ENCODE results near the gene NRG3.

Gene NRG3

GRCh38 chr10:82091413-82091812 lies 216.4 kb downstream of the NRG3 start:
- Mint-ChIP-seq H3K9me3 (no peaks in the 10 kb centered on the region), H3K27ac (no peak overlapping the region), H3K4me3 (no peak overlapping the region), H3K27me3 (ENCODE audit: low read depth) (no peaks in the 10 kb centered on the region), H3K4me1 (no peaks in the 10 kb centered on the region), H3K36me3 (ENCODE audit: low read depth) (no peaks in the 10 kb centered on the region)
- TF ChIP-seq, protein P1, sequence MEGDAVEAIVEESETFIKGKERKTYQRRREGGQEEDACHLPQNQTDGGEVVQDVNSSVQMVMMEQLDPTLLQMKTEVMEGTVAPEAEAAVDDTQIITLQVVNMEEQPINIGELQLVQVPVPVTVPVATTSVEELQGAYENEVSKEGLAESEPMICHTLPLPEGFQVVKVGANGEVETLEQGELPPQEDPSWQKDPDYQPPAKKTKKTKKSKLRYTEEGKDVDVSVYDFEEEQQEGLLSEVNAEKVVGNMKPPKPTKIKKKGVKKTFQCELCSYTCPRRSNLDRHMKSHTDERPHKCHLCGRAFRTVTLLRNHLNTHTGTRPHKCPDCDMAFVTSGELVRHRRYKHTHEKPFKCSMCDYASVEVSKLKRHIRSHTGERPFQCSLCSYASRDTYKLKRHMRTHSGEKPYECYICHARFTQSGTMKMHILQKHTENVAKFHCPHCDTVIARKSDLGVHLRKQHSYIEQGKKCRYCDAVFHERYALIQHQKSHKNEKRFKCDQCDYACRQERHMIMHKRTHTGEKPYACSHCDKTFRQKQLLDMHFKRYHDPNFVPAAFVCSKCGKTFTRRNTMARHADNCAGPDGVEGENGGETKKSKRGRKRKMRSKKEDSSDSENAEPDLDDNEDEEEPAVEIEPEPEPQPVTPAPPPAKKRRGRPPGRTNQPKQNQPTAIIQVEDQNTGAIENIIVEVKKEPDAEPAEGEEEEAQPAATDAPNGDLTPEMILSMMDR (IDR thresholded peaks at IDR 0.05; ENCODE audit: unreplicated experiment in 3 of 3) = no peak

- Mint-ChIP-seq H3K4me3 (no peak overlapping the region), H3K36me3 (ENCODE audit: low read depth) (no peaks in the 10 kb centered on the region), H3K4me1 (no peaks in the 10 kb centered on the region), H3K9me3 (no peaks in the 10 kb centered on the region), H3K27ac (no peak overlapping the region), H3K27me3 (ENCODE audit: low read depth) (no peaks in the 10 kb centered on the region)
- TF ChIP-seq, protein P1 (IDR thresholded peaks at IDR 0.05; ENCODE audit: unreplicated experiment in 3 of 3) = no peak
Measured at GRCh38 chr10:82092111-82092510, 217.1 kb downstream of the NRG3 start.

- Mint-ChIP-seq H3K27ac (no peak overlapping the region), H3K9me3 (no peaks in the 10 kb centered on the region)
- TF ChIP-seq, protein P1 (IDR thresholded peaks at IDR 0.05; ENCODE audit: unreplicated experiment in 3 of 3) = no peak
Measured at GRCh38 chr10:82124713-82125112, 249.7 kb downstream of the NRG3 start.

DNA sequence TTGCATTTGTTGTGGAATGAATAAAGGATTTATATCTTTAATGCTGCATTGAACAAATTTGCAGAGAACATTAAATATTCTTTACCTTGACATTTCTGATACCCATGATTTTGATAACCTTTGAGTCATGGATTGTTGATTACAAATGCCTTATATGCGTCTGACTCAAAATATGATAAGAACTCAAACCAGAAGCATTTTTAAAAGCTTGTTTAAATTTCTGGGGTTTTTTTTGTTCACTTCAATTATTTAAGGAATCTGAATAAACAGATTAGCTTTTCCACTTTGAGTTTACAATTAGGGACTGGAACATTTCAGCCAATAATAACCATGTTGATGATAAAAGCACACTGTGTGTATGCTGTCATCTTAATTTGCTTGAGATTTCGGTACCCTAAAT lies 253.5 kb downstream of the NRG3 start:
- Mint-ChIP-seq H3K36me3 (ENCODE audit: low read depth) (no peaks in the 10 kb centered on the region), H3K27me3 (ENCODE audit: low read depth) (peaks cover 3% of the 10 kb centered on the region), H3K27ac (no peak overlapping the region)

More at GRCh38 chr10:82124713-82125112, 249.7 kb downstream of the NRG3 start:
- H3K4me3 Mint-ChIP-seq = no peak overlapping the region
- H3K27me3 Mint-ChIP-seq (ENCODE audit: low read depth) = peaks cover 5% of the 10 kb centered on the region
- H3K36me3 Mint-ChIP-seq (ENCODE audit: low read depth) = no peaks in the 10 kb centered on the region
- H3K4me1 Mint-ChIP-seq = no peaks in the 10 kb centered on the region

GRCh38 chr10:82136103-82136502 lies 261.1 kb downstream of the NRG3 start:
- Mint-ChIP-seq H3K4me3 (no peak overlapping the region), H3K27ac (no peak overlapping the region), H3K4me1 (no peaks in the 10 kb centered on the region), H3K36me3 (ENCODE audit: low read depth) (no peaks in the 10 kb centered on the region), H3K27me3 (ENCODE audit: low read depth) (no peaks in the 10 kb centered on the region), H3K9me3 (peaks cover 13% of the 10 kb centered on the region)
- TF ChIP-seq, protein P1 (IDR thresholded peaks at IDR 0.05; ENCODE audit: unreplicated experiment in 3 of 3) = no peak

More for the DNA sequence above, 253.5 kb downstream of the NRG3 start:
- TF ChIP-seq, protein P1 (IDR thresholded peaks at IDR 0.05; ENCODE audit: unreplicated experiment in 3 of 3) = no peak
- Mint-ChIP-seq H3K4me1 (no peaks in the 10 kb centered on the region), H3K9me3 (peaks cover 6% of the 10 kb centered on the region), H3K4me3 (no peak overlapping the region)

DNA sequence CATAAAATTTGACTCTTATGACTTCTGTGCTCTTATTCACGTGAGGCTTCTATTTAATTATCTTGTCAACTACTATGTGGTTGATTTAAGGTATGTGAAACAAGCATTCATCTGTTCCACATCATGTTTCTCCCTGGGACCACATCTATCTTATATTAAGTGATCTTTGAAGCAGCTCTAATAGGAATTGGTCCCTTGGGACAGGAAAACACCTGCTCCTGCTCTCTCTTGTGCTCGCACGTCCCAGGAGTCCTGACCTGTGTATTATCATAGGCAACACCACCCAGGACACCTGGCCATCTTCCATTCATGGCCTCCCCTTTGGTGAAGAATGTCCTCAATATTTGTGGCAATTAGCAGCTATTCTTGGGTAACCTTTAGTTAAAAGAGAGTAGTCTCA lies 269.2 kb downstream of the NRG3 start:
- H3K36me3 Mint-ChIP-seq (ENCODE audit: low read depth) = no peaks in the 10 kb centered on the region
- peaks cover 15% of the 10 kb centered on the region for H3K4me1 Mint-ChIP-seq
- no peaks in the 10 kb centered on the region for H3K27me3 Mint-ChIP-seq (ENCODE audit: low read depth)
- TF ChIP-seq, protein P1 (IDR thresholded peaks at IDR 0.05; ENCODE audit: unreplicated experiment in 3 of 3) = no peak
- H3K9me3 Mint-ChIP-seq = no peaks in the 10 kb centered on the region
- no peak overlapping the region for H3K27ac Mint-ChIP-seq
- H3K4me3 Mint-ChIP-seq = no peak overlapping the region
